Measurements from ENCODE around the gene HUS1.
"Not testable (repeated sequence)": the region's sequence is repeated elsewhere in the genome, so short reads cannot be mapped to it uniquely, and the experiment has no call there.

Gene HUS1

DNA sequence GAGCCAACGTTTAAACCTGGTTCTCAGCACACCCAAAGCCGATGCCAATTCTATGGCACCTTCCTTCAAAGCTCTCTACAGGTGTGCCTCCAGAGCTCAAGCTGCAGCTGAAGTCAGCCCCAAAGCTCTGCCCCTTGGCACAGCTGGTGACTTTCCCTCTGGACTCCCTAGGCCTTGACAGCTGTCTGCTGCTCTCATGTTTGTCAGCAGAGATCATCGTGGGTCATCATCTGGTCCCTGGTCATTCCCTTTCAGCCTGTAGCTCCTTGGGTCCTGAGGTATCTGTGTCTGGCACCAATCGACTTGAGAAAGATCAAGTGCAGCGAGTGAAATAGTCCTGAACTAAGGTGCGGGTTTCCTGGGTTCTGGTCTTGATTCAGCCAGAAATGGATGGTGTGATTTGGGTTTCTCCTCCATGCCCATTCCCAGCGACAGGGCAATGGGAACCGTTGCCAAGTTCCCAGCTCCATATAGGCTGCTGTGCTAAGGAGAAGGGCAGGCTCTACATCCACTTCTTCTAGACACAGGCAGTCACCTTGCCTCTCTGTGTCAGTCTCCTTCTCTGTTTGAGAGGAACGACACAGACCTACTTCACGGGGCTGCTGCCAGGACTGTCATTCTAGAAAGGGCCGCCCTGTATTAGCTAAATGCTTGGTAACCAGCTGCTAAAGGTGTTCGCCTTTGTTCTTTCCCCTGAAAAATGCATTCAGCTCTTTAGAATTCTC is 34.7 kb downstream of the HUS1 start:
- no peak for DNase-seq (ENCODE audit: low spot score)

DNA sequence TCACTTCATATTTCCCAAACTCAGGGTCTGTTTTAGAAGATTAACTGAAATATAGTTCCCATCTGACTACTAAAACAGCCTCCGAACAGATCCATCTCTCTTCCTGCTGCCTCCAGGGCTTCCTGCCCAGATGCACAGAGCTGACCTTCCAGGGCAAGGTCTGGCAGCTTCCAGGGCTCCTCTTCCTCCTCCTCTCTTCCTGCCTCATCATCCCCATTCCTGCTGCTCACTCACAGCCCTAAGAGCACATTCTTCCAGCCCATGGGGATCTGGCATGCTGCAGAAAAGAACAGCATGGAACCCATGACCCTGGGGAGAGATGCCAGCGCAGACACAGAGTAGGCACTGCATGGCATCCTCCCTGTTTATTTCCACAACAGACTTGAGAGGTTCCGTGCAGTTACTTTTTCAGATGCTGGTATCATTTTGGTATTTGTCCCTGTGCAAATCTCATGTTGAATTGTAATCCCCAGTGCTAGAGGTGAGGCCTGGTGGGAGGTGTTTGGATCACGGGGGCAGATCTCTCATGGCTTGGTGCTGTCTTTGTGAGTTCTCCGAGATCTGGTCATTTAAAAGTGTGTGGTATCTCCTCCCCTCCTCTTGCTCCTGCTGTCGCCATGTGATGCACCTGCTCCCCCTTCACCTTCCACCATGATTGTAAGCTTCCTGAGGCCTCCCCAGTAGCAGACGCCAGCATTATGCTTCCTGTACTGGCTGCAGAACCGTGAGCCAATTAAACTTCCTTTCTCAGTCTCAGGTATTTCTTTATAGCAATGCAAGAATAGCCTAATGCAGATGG is 35.5 kb downstream of the HUS1 start:
- DNase-seq (ENCODE audit: low spot score), result no peak

- not testable (repeated sequence) for DNase-seq (ENCODE audit: low spot score)
Measured at GRCh38 chr7:47942651-47943050, 36.8 kb downstream of the HUS1 start.

GRCh38 chr7:47942132-47942531 is 37.3 kb downstream of the HUS1 start:
- DNase-seq (ENCODE audit: low spot score), result no peak

GRCh38 chr7:47941136-47941844 is 38.1 kb downstream of the HUS1 start:
- no peak for DNase-seq (ENCODE audit: low spot score)

GRCh38 chr7:47940088-47941013 is 39.1 kb downstream of the HUS1 start:
- DNase-seq (ENCODE audit: low spot score), result no peak

GRCh38 chr7:47939425-47940036 is 39.9 kb downstream of the HUS1 start:
- DNase-seq (ENCODE audit: low spot score), result no peak

DNA sequence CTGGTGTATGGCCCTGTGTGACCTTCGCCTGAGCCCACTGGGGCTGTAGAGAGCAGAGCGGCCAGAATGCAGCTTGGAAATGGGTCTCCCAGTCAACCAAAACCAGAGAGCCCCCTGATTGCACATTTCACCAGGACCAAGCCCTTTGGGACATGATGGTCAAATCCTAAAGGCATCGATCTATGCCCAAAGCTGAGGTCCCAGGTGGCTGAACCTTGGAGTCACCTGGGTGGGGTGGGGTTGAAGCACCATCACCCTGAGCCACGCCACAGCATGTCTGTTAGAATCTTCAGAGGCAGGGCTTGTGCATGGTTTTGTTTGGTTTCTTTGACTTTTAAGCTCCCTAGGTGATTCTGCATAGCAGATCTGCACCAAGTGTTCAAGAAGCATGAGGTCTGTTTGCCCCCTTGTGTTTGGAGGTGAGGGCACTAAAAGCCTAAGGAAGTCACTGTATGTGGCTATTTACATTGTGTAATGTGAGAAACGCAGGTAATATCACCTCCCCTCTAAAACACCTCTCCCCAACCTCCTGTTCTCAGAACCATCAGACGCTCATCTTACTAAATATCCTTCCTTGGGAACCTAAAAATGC is 40.7 kb downstream of the HUS1 start:
- no peak for DNase-seq (ENCODE audit: low spot score)

DNA sequence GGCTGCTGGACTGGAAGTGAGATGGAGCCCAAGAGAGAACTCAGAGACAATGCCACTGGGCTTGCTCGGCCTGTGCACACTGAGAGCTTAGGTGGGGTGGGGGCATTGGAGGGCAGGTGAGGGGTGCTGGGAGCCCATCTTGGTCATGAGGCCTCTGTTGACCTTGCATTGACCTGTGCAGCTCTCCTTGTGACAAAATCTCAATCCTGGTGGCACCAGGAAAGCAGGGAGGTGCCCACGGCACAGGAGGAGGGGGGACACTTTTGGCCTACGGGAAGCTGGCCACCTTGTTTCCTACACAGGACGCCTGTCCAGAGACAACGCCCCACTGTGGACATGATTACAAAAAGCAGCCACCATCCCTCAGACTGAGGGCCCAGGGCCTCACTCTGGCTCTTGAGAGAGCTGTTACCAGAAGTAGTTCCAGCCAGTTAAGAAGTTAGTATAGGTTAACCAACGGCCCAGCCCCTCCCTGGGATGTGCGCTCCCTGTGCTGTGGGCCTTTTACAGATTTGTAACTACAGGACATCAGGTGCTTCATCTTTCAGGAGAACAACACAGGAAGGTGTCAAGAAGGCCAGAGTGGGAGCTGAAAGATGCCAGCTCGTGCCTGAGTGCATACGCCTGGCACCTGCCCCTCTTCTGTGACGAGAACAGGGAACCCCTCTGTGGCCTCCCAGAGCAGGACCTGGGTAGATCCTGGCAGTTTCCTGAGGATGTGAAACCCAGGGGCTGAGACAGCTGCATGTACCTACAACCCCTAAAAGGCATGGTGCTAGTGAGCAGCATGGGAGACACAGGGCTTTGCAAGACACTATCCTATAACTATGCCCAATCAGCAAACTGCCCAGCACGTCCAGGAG is 41.5 kb downstream of the HUS1 start:
- no peak for DNase-seq (ENCODE audit: low spot score)

DNA sequence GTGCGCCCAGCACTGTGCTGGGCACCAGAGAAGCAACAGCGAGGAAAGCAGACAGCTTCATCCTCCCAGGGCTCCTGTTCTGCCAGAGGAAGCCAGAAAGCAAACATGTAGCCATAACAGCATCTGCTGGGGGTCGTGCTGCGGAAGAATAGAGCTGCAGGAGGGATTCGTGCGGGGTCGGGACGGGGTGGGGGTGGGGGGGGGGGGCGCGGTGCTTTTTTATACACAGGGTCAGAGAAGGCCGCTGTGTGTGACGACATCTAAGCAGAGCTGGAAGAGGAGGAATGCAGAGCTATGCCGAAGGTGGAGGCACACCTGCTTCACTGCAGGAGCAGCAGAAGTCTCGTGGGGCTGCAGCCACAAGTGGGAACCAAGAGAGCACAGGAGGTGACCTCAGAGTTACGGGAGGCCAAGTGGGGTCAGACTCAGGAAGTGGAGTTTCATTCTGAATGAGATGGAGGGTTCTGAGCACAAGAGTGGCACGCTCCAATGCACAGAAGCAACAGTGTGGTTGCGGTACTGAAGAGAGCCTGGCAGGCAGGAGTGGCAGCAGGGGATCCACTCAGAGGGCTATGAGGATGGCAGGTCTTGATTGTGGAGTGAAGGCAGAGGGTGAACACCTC is 42.2 kb downstream of the HUS1 start:
- no peak for DNase-seq (ENCODE audit: low spot score)

GRCh38 chr7:47936323-47936722 is 43.1 kb downstream of the HUS1 start:
- no peak for DNase-seq (ENCODE audit: low spot score)

GRCh38 chr7:47935336-47935735 is 44.1 kb downstream of the HUS1 start:
- no peak for DNase-seq (ENCODE audit: low spot score)

GRCh38 chr7:47934831-47935230 is 44.6 kb downstream of the HUS1 start:
- DNase-seq (ENCODE audit: low spot score), result no peak

DNA sequence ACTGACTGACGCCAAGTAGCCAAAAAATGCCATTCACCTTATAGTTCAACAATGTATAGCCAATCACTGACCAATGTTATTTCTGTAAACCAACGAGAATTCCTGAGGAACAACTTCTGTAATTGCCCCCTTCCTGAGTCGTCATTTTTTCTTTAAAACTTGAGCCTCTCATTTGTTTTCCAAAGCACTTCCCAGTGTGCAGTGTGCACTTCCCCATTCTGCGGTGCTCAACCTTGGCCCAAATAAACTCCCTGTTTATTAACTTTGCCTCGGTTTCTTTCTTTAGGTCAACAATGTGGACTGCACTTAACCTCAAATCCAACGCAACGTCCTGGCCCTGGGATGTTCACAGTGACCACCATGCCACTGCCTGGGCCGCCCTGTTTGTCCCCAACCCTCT is 46.2 kb downstream of the HUS1 start:
- no peak for DNase-seq (ENCODE audit: low spot score)

GRCh38 chr7:47932466-47933037 is 46.9 kb downstream of the HUS1 start:
- DNase-seq (ENCODE audit: low spot score), result no peak

- no peak for DNase-seq (ENCODE audit: low spot score)
Measured at GRCh38 chr7:47932016-47932415, 47.4 kb downstream of the HUS1 start.

- DNase-seq (ENCODE audit: low spot score), result no peak
Measured at GRCh38 chr7:47931005-47932004, 48.1 kb downstream of the HUS1 start.

DNA sequence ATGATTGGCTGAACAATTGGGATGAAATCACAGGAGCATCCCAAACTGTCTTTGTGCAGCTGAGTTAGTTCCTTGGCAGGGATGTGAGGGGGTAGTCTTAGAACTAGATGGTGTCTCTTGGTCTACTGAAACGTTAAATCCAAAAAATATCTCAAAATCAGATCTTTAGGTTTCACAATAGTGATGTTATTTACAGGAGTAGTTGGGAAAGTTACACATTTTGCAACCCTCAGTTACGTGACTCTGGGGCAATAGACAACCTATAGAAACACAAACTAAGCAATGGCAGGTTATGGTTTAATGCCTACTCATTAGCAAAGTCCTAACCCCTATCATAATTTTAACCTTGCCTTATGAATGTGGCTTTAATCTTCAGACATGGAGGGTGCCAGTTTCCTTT is 55.1 kb downstream of the HUS1 start:
- DNase-seq (ENCODE audit: low spot score), result no peak

Measured in hematopoietic multipotent progenitor cell treated with erythropoietin and hydrocortisone succinate and interleukin-3 and kit ligand, for 15 days (in vitro differentiated cells).